Mammary epithelial cell (primary cell): ENCODE measurements around the gene FHIT.

Experiments
- EZH2 ChIP-seq: IDR thresholded peaks from 2 replicates; pipeline ENCODE4 v1.6.1; 2012; ENCODE audit warnings: low read length, inconsistent platforms, borderline replicate concordance
- TF ChIP-seq, protein P1 (sequence below), 2 donors: IDR thresholded peaks in 1 of 2; conservative IDR thresholded peaks in 1 of 2; 2 replicates each; pipeline ENCODE4 v1.5.1; 2011 to 2012; ENCODE audit warnings: inconsistent platforms in 2 of 2, low read length in 2 of 2, mild to moderate bottlenecking in 2 of 2, control low read depth in 1 of 2, low read depth in 1 of 2; ENCODE audit not compliant: insufficient read depth in 1 of 2; ENCODE audit errors: extremely low read depth in 1 of 2

DNA sequence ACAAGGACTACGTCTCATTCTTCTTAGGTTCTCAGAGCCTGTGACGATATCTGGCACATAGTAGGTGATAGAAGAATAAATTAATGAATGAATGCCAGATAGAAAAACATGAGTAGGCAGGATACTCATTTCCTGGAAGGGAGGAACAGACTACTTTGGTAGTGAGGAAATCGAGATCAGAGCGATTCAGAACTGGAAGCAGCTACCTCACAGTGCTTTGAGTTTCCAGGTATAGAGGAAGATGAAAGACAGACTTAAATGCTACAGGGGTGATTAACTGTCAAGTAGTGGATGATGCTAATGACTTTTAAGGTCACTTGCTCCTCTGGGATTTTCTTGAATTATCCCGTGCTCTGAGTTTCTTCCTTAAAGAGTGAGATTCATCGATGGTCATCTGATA is 1249.9 kb downstream of the FHIT start:
- TF ChIP-seq, protein P1, sequence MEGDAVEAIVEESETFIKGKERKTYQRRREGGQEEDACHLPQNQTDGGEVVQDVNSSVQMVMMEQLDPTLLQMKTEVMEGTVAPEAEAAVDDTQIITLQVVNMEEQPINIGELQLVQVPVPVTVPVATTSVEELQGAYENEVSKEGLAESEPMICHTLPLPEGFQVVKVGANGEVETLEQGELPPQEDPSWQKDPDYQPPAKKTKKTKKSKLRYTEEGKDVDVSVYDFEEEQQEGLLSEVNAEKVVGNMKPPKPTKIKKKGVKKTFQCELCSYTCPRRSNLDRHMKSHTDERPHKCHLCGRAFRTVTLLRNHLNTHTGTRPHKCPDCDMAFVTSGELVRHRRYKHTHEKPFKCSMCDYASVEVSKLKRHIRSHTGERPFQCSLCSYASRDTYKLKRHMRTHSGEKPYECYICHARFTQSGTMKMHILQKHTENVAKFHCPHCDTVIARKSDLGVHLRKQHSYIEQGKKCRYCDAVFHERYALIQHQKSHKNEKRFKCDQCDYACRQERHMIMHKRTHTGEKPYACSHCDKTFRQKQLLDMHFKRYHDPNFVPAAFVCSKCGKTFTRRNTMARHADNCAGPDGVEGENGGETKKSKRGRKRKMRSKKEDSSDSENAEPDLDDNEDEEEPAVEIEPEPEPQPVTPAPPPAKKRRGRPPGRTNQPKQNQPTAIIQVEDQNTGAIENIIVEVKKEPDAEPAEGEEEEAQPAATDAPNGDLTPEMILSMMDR (conservative IDR thresholded peaks at IDR 0.05 in 1 of 2, IDR thresholded peaks at IDR 0.05 in 1 of 2; ENCODE audit: extremely low read depth in 1 of 2, insufficient read depth in 1 of 2, low read depth in 1 of 2, low read length in 2 of 2) = no peak
- no peak for TF ChIP-seq EZH2
